ENCODE data around the gene ADAR.
A peak's percentile ranks its signal among the peaks of the same experiment; 100 is the strongest.

ADAR gene

DNA sequence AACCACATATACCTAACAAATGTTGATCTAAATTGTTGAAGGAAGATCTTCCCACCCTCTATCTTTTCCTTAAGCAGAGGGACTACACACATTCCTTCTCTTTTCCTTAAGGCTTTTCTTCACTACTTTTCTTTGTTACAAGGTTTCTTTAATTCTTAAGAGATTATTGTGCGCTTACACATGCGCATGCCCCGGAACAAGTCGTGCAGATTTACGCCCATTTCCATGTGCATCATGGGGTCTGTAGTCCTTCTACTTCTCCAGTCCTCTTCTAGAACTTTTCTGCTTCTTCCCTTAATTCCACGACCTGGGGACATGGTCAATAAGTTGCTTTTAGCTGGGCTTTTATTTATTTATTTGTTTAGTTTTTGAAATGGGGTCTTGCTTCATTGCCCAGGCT, 42.1 kb downstream of the ADAR start:
- DNase-seq (ENCODE audit: low spot score): no peak
- no peak overlapping the region for H3K27ac ChIP-seq
- ChIA-PET CTCF (no interaction called here), POLR2A (ENCODE audit: low non-redundant PET) (no interaction called here)
- TF ChIP-seq, protein P1, sequence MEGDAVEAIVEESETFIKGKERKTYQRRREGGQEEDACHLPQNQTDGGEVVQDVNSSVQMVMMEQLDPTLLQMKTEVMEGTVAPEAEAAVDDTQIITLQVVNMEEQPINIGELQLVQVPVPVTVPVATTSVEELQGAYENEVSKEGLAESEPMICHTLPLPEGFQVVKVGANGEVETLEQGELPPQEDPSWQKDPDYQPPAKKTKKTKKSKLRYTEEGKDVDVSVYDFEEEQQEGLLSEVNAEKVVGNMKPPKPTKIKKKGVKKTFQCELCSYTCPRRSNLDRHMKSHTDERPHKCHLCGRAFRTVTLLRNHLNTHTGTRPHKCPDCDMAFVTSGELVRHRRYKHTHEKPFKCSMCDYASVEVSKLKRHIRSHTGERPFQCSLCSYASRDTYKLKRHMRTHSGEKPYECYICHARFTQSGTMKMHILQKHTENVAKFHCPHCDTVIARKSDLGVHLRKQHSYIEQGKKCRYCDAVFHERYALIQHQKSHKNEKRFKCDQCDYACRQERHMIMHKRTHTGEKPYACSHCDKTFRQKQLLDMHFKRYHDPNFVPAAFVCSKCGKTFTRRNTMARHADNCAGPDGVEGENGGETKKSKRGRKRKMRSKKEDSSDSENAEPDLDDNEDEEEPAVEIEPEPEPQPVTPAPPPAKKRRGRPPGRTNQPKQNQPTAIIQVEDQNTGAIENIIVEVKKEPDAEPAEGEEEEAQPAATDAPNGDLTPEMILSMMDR (conservative IDR thresholded peaks at IDR 0.05; ENCODE audit: low read depth): no peak

DNA sequence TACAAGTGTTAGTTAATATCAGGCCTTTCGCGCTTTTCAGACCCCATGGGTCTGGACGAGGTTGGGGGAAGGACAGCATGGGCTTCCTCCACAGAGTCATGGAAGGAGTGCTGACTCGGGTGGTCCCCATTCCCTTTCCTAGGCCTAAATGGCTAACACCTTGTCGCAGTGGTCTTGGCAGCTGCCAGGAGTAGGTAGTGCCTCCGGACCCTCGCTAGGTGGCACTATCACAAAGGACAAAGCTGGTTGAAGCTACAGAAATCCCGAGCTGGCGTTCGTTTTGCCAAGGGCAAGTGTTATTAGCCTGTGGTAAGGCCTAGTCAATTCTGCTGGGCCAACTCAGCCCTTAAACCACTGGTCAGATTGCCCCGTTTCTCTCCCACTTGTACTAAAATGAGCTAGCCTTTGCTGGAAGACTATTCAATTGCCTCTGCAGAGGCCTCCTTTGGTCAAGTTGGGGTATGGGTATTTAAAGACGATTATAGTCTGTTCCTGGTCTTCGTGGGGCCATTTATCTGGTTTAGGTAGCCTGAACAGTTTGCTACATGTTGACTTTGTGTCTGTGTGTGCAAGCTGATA, 48.4 kb downstream of the ADAR start:
- ChIA-PET CTCF (interaction anchor here (0.6 to 1.1 kb wide), 10 partner anchors 14 to 425 kb away, joined by 3 to 5 read pairs (median 3); partner anchors contain the start of gene PMVK), POLR2A (ENCODE audit: low non-redundant PET) (interaction anchor here (0.5 to 1.0 kb wide), 2 partner anchors 8 to 66 kb away, joined by 3 read pairs; partner anchors contain the start of gene CHRNB2)
- TF ChIP-seq, protein P1 (conservative IDR thresholded peaks at IDR 0.05; ENCODE audit: low read depth): peak; percentile 90
- peak overlapping the region; percentile 92 for H3K27ac ChIP-seq
- peak; percentile 70 for DNase-seq (ENCODE audit: low spot score)

DNA sequence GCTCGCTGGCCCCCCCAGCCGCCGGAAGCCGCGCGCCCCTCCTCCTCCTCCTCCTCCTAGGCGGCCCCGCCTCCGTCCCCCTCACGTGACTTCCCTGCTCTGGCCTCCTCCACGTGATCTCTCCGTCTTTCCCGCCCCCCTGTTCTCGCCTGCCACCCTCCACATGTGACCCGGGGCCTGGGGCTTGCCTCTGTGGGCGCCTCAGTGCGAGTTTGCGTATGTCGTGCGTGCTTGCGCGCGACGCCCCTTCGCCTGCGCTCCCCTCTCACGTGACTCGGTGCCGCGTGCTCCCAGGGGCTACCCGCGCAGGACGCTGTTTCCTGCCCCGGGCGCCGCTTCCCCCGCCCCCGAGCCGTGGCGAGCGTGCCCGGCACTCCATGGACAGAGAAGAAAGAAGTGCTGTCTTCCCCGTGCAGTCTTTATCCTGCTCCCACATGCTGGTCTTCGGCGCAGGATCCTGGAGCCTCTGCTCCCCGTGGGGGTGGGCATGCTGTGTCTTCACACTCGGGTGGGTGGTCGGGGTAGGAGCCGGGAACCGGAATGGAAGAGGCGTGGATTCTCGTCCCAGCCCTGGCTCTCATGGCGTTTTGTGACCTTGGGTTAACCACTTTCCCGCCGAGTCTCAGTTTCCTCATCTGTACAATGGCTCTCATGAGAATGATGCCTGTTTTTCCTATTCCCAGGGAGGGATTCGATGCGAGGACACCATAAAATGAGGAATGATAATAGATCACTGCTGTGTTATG, 49.1 kb downstream of the ADAR start:
- POLR2A ChIA-PET (ENCODE audit: low non-redundant PET): interaction anchor here (0.5 to 1.0 kb wide), 2 partner anchors 9 to 67 kb away, joined by 3 read pairs; partner anchors contain the start of gene CHRNB2
- CTCF ChIA-PET: interaction anchor here (0.6 to 1.1 kb wide), 6 partner anchors 15 to 425 kb away, joined by 3 to 5 read pairs (median 3); partner anchors contain the start of gene PMVK
- peak overlapping the region; percentile 92 for H3K27ac ChIP-seq
- TF ChIP-seq, protein P1 (conservative IDR thresholded peaks at IDR 0.05; ENCODE audit: low read depth): no peak
- peak; percentile 96 for DNase-seq (ENCODE audit: low spot score)

DNA sequence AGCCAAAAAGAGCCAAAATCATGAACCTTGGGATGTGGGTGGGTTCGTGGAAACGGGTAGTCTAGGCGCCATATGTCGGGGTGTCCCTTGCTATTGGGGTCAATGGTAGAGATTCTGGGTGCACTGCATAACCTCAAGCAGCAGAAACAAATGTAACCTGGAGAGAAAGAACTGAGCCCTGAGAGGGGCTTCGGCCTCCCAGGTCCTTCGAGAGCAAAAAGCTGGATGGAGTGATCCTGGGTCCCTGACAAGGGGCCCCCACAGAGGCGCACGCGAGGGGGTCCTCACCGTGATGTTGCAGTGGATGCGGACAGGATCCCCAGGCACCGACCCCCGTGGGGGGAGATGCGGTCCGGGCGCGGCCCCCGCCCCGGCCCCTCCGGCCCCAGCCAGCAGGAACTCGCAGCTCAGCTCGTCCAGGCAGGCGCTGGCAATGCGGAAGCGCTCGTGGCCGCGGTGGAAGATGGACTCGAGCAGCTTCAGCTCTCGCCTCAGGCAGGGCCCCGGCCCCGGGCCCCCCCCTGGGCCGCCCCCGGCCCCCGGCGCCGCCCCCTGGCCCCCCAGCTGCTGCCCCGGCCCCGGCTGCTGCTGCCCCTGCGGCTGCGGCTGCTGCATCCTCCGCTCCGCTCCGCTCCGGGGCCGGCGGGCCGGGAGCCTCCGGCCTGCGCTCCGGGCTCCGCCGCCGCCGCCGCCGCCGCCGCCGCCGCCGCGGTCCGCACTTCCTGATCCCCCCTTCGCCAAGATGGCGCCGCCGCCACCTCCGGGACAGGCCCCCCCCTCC, 49.9 kb downstream of the ADAR start, which contains the start of gene UBE2Q1:
UBE2Q1 (minus strand) TSS at position 724 of the 781 bp plus-strand sequence; CDS start at position 615, 109 bp downstream.
- peak within 1 kb of the TSS; percentile 92 for H3K27ac ChIP-seq
- TF ChIP-seq, protein P1 (conservative IDR thresholded peaks at IDR 0.05; ENCODE audit: low read depth): no peak
- POLR2A ChIA-PET (ENCODE audit: low non-redundant PET): interaction anchor here (0.6 kb wide), 1 partner anchor 415 kb away, joined by 6 read pairs; no protein-coding TSS in a partner anchor
- DNase-seq (ENCODE audit: low spot score): no peak
- CTCF ChIA-PET: no interaction called here

DNA sequence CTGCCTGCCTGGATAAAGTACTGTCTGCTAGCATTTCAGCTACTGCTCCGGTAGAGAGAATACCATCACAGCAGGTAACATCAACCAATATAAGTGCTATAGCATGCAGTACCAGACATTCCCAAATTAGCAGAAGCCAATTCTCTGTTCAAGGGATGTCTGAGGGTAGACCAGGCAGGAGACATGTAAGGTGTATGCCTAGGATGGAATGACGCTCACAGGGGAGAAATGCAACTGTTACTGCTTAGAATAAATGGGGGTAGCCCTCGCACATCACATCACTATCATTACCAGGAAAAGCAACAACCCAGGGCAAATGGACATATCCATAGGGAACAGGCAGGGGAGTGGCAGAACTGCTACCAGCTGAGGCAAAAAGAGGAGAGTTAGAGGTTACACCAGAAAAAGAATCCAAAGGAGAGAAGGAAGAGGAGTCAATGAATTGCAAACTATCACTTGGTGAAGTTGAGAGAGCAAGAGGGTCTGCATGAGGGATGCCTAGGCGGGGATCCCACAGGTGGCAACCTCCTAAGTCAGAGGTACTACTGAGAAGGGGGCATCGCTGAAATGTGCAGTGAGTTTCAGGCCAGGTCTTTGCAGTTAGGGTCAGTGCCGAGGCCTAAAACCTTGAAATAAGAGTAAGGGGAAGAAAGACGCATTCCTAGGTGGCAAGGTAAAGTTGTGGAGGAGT, 50.6 kb downstream of the ADAR start:
- ChIA-PET CTCF (no interaction called here), POLR2A (ENCODE audit: low non-redundant PET) (no interaction called here)
- TF ChIP-seq, protein P1 (conservative IDR thresholded peaks at IDR 0.05; ENCODE audit: low read depth): no peak
- H3K27ac ChIP-seq: peak overlapping the region; percentile 92
- no peak for DNase-seq (ENCODE audit: low spot score)
